Epithelial cell of prostate (primary cell): Measurements from ENCODE around the gene PDE6H.

Experiments used
- DNase-seq: peaks from one replicate; pipeline ENCODE4 v3.0.0-alpha.2; 2011; ENCODE audit warnings: low read depth, low spot score
- H3K27ac ChIP-seq: fragments of 450-650 bp; 2 replicates; pipeline ENCODE4 v1.5.1; 2017; ENCODE audit warnings: mild to moderate bottlenecking

PDE6H gene

GRCh38 chr12:14999021-14999694 is 26.3 kb downstream of the PDE6H start:
- no peak overlapping the region for H3K27ac ChIP-seq
- no peak for DNase-seq

- no peak overlapping the region for H3K27ac ChIP-seq
- DNase-seq, result peak; percentile 49
Measured at GRCh38 chr12:14999695-15000365, 27.0 kb downstream of the PDE6H start.

GRCh38 chr12:15000575-15000974 is 27.7 kb downstream of the PDE6H start:
- DNase-seq, result no peak
- H3K27ac ChIP-seq, result no peak overlapping the region

- DNase-seq, result no peak
- H3K27ac ChIP-seq, result no peak overlapping the region
Measured at GRCh38 chr12:15001733-15002382, 29.0 kb downstream of the PDE6H start.

- DNase-seq, result no peak
- no peak overlapping the region for H3K27ac ChIP-seq
Measured at GRCh38 chr12:15004421-15004820, 31.6 kb downstream of the PDE6H start.

GRCh38 chr12:15005064-15005463 is 32.2 kb downstream of the PDE6H start:
- H3K27ac ChIP-seq, result no peak overlapping the region

GRCh38 chr12:15007551-15007950 is 34.7 kb downstream of the PDE6H start:
- no peak for DNase-seq
- no peak overlapping the region for H3K27ac ChIP-seq

More at GRCh38 chr12:15005064-15005463, 32.2 kb downstream of the PDE6H start:
- DNase-seq, result no peak

- no peak overlapping the region for H3K27ac ChIP-seq
- DNase-seq, result no peak
Measured at GRCh38 chr12:15011162-15011561, 38.3 kb downstream of the PDE6H start.

- DNase-seq, result no peak
Measured at GRCh38 chr12:15013634-15014179, 40.9 kb downstream of the PDE6H start.

GRCh38 chr12:15014708-15015107 is 41.9 kb downstream of the PDE6H start:
- DNase-seq, result no peak
- H3K27ac ChIP-seq, result no peak overlapping the region

More at GRCh38 chr12:15013634-15014179, 40.9 kb downstream of the PDE6H start:
- H3K27ac ChIP-seq, result no peak overlapping the region

GRCh38 chr12:15015121-15015520 is 42.3 kb downstream of the PDE6H start:
- DNase-seq, result no peak
- no peak overlapping the region for H3K27ac ChIP-seq

- no peak for DNase-seq
- H3K27ac ChIP-seq, result no peak overlapping the region
Measured at GRCh38 chr12:15020156-15020555, 47.3 kb downstream of the PDE6H start.
